RPMI7951 (cell line): ENCODE results near the gene FAM181A. TPM values are rescaled to one million over a fixed set of nuclear protein-coding genes. Genes with fewer than 3 reads are reported as not detected.

Experiments used
- DNase-seq: peaks from one replicate; pipeline ENCODE4 v3.0.0-alpha.2; 2012; ENCODE audit warnings: low read depth
- total RNA-seq: library from RNA; depleted of rRNA; stranded (reverse); fragments of >200 nt; shearing (Covaris generic); gene quantifications from 2 replicates; pipeline ENCODE4 v1.2.3, GENCODE V29; 2014; rRNA removed

The FAM181A gene
- not detected in 2 replicates for total RNA-seq

- DNase-seq, result no peak
Observed at GRCh38 chr14:93926873-93927799, at the start of gene FAM181A. Gene FAM181A (plus strand): TSS chr14:93927344. CDS start chr14:93928286, 942 bp downstream.

- no peak for DNase-seq
Observed at GRCh38 chr14:93878212-93878611, 48.9 kb upstream of the FAM181A start.

- no peak for DNase-seq
Observed at GRCh38 chr14:93878871-93879270, 48.3 kb upstream of the FAM181A start.

GRCh38 chr14:93879362-93879983 lies 47.7 kb upstream of the FAM181A start:
- DNase-seq, result no peak

GRCh38 chr14:93880021-93880820 lies 46.9 kb upstream of the FAM181A start:
- no peak for DNase-seq

GRCh38 chr14:93884950-93885349 lies 42.2 kb upstream of the FAM181A start:
- DNase-seq, result no peak

GRCh38 chr14:93888995-93889394 lies 38.1 kb upstream of the FAM181A start:
- DNase-seq, result no peak

- no peak for DNase-seq
Observed at GRCh38 chr14:93889739-93890483, 37.2 kb upstream of the FAM181A start.

- no peak for DNase-seq
Observed at GRCh38 chr14:93891756-93892504, 35.2 kb upstream of the FAM181A start.

- no peak for DNase-seq
Observed at GRCh38 chr14:93892505-93892839, 34.7 kb upstream of the FAM181A start.

- peak; percentile 32 for DNase-seq
Observed at GRCh38 chr14:93892923-93893558, 34.1 kb upstream of the FAM181A start.

GRCh38 chr14:93893661-93894261 lies 33.4 kb upstream of the FAM181A start:
- DNase-seq, result no peak

- no peak for DNase-seq
Observed at GRCh38 chr14:93895023-93895604, 32.0 kb upstream of the FAM181A start.

GRCh38 chr14:93897476-93897845 lies 29.7 kb upstream of the FAM181A start:
- DNase-seq, result no peak

GRCh38 chr14:93898081-93898611 lies 29.0 kb upstream of the FAM181A start:
- DNase-seq, result no peak

GRCh38 chr14:93898731-93899130 lies 28.4 kb upstream of the FAM181A start:
- no peak for DNase-seq

- no peak for DNase-seq
Observed at GRCh38 chr14:93901813-93902212, 25.3 kb upstream of the FAM181A start.

- DNase-seq, result no peak
Observed at GRCh38 chr14:93902619-93903307, 24.4 kb upstream of the FAM181A start.
